Measurements from ENCODE around the gene HIVEP2. TPM values are rescaled to one million over a fixed set of nuclear protein-coding genes. Genes with fewer than 3 reads are reported as not detected.

The HIVEP2 gene
- total and polyA plus RNA-seq, 2 donors from 2014 or later = 2.4 to 26.0 TPM

GRCh38 chr6:142816031-142816430 lies 128.9 kb downstream of the HIVEP2 start:
- H3K9ac ChIP-seq (ENCODE audit: low read length in 3 of 3) = no peak overlapping the region
- H3K4me3 ChIP-seq (ENCODE audit: low read length in 3 of 3) = no peak overlapping the region
- H3K9me3 ChIP-seq (ENCODE audit: control insufficient read depth in 2 of 3, insufficient read depth in 1 of 3, low read length in 3 of 3) = no peaks in the 10 kb centered on the region
- peak in 1 of 5 donors; percentile 63 for DNase-seq
- H3K27me3 ChIP-seq (ENCODE audit: control insufficient read depth, insufficient read depth, low read length) = no peaks in the 10 kb centered on the region
- no peaks in the 10 kb centered on the region for H3K36me3 ChIP-seq (ENCODE audit: control insufficient read depth in 2 of 3, insufficient read depth in 3 of 3, low read length in 3 of 3)
- TF ChIP-seq, protein P1, sequence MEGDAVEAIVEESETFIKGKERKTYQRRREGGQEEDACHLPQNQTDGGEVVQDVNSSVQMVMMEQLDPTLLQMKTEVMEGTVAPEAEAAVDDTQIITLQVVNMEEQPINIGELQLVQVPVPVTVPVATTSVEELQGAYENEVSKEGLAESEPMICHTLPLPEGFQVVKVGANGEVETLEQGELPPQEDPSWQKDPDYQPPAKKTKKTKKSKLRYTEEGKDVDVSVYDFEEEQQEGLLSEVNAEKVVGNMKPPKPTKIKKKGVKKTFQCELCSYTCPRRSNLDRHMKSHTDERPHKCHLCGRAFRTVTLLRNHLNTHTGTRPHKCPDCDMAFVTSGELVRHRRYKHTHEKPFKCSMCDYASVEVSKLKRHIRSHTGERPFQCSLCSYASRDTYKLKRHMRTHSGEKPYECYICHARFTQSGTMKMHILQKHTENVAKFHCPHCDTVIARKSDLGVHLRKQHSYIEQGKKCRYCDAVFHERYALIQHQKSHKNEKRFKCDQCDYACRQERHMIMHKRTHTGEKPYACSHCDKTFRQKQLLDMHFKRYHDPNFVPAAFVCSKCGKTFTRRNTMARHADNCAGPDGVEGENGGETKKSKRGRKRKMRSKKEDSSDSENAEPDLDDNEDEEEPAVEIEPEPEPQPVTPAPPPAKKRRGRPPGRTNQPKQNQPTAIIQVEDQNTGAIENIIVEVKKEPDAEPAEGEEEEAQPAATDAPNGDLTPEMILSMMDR (IDR thresholded peaks at IDR 0.05; ENCODE audit: borderline replicate concordance, extremely low read depth, insufficient read depth) = no peak
- FAIRE-seq = no peak
- peaks cover 0 to 7% (median 2%) of the 10 kb centered on the region in 3 donors for H3K4me1 ChIP-seq (ENCODE audit: control insufficient read depth in 2 of 3, insufficient read depth in 2 of 3, low read depth in 1 of 3, low read length in 3 of 3)
- H3K27ac ChIP-seq (ENCODE audit: low read depth in 2 of 2, low read length in 2 of 2) = no peak overlapping the region
- intact Hi-C loops (cut with DNase I) = no loop called here

DNA sequence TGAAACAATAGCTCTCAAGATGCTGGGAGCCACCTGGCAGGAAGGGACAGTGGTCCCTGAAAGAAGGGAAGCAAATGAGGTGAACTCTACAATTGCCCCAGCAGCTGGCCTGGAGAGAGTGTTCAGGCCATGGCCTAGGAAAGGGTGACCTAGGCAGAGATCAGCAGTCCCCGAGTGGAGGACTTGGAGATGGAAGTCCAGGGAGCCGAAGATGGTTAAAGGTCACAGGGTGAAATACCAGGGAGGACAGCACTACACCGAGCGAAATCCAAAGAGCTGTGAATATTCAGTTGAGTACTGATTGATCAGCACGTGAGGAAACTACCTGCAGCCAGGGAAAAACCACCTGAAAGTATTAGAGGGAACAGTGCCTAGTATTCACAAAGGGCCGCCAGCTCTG lies 133.1 kb downstream of the HIVEP2 start:
- H3K4me3 ChIP-seq (ENCODE audit: low read length in 3 of 3) = no peak overlapping the region
- TF ChIP-seq, protein P1 (IDR thresholded peaks at IDR 0.05; ENCODE audit: borderline replicate concordance, extremely low read depth, insufficient read depth) = no peak
- H3K36me3 ChIP-seq (ENCODE audit: control insufficient read depth in 2 of 3, insufficient read depth in 3 of 3, low read length in 3 of 3) = no peaks in the 10 kb centered on the region
- DNase-seq (no peak), FAIRE-seq (no peak)
- no peaks in the 10 kb centered on the region for H3K27me3 ChIP-seq (ENCODE audit: control insufficient read depth, insufficient read depth, low read length)
- no peak overlapping the region for H3K27ac ChIP-seq (ENCODE audit: low read depth in 2 of 2, low read length in 2 of 2)
- H3K9ac ChIP-seq (ENCODE audit: low read length in 3 of 3) = no peak overlapping the region
- no peaks in the 10 kb centered on the region for H3K9me3 ChIP-seq (ENCODE audit: control insufficient read depth in 2 of 3, insufficient read depth in 1 of 3, low read length in 3 of 3)
- intact Hi-C loops (cut with DNase I) = no loop called here
- H3K4me1 ChIP-seq (ENCODE audit: control insufficient read depth in 2 of 3, insufficient read depth in 2 of 3, low read depth in 1 of 3, low read length in 3 of 3) = no peaks in the 10 kb centered on the region

DNA sequence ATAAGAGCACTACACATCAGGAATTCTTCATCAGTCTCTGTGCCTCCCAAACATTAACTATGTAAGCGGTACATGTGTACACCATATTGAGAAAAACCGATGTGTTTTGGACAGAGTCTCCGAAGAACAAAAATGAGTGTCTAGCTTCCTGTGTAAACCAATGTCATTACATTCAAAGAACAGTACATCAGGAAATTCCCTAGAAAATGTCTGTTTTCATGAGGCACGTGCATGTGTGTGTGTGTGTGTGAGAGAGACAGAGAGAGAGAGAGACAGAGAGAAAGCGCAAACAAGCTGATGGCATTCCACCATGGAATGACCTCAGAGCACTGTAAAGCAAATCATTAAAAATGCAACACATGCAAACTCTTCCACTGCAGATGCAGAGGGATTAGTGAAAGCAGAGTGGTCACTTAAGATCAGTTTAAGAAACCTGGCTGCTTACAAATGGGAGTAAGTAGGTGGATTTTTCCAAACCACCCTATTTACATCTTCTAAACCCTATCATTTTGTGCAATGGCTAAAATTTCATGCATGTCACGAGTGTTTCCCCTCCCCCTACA lies 133.9 kb downstream of the HIVEP2 start:
- intact Hi-C loops (cut with DNase I) = no loop called here
- H3K9ac ChIP-seq (ENCODE audit: low read length in 3 of 3) = no peak overlapping the region
- FAIRE-seq = no peak

More for the DNA sequence above, 133.9 kb downstream of the HIVEP2 start:
- Histone ChIP-seq H3K4me3 (ENCODE audit: low read length in 3 of 3) (no peak overlapping the region), H3K27ac (ENCODE audit: low read depth in 2 of 2, low read length in 2 of 2) (no peak overlapping the region), H3K9me3 (ENCODE audit: control insufficient read depth in 2 of 3, insufficient read depth in 1 of 3, low read length in 3 of 3) (no peaks in the 10 kb centered on the region), H3K27me3 (ENCODE audit: control insufficient read depth, insufficient read depth, low read length) (no peaks in the 10 kb centered on the region), H3K36me3 (ENCODE audit: control insufficient read depth in 2 of 3, insufficient read depth in 3 of 3, low read length in 3 of 3) (no peaks in the 10 kb centered on the region), H3K4me1 (ENCODE audit: control insufficient read depth in 2 of 3, insufficient read depth in 2 of 3, low read depth in 1 of 3, low read length in 3 of 3) (no peaks in the 10 kb centered on the region)
- no peak for DNase-seq
- TF ChIP-seq, protein P1 (IDR thresholded peaks at IDR 0.05; ENCODE audit: borderline replicate concordance, extremely low read depth, insufficient read depth) = no peak
